GM23338 (cell line): ENCODE results near the gene B3GAT3.

Experiments
- CREB1 ChIP-seq: fragments of 250-450 bp; sonication (Bioruptor Pico); IDR thresholded peaks from 2 replicates; pipeline ENCODE4 v1.5.0; 2020; ENCODE audit warnings: low read depth, mild to moderate bottlenecking, moderate library complexity
- CTCF ChIP-seq, 2 experiments: fragments of 200-600 bp in 1 of 2; sonication (generic) in 1 of 2; conservative IDR thresholded peaks; 2 replicates each; pipeline versions ENCODE4 v1.5.1 to v1.6.1; 2016 to 2017; ENCODE audit warnings: antibody characterized with exemption in 2 of 2, low read depth in 2 of 2, mild to moderate bottlenecking in 2 of 2, moderate library complexity in 1 of 2
- JUNB ChIP-seq: IDR thresholded peaks from one replicate; pipeline ENCODE4 v1.6.1; 2016; ENCODE audit warnings: antibody characterized with exemption; ENCODE audit not compliant: unreplicated experiment
- POLR2AphosphoS5 ChIP-seq: IDR thresholded peaks from 2 replicates; pipeline ENCODE4 v1.6.1; 2016; ENCODE audit warnings: antibody characterized with exemption, low read depth

GRCh38 chr11:62566247-62566646, 55.5 kb downstream of the B3GAT3 start:
- TF ChIP-seq CTCF (conservative IDR thresholded peaks at IDR 0.05; ENCODE audit: low read depth in 2 of 2) (no peak), POLR2AphosphoS5 (no peak), JUNB (no peak), CREB1 (CRISPR knock-in tag) (no peak)
